Astrocyte (in vitro differentiated cells and primary cell): ENCODE data around the gene HEXD. TPM values are rescaled to one million over a fixed set of nuclear protein-coding genes. Genes with fewer than 3 reads are reported as not detected.
A peak's percentile ranks its signal among the peaks of the same experiment; 100 is the strongest.

Experiments
- DNase-seq: peaks from one replicate; pipeline ENCODE4 v3.0.0-alpha.2; 2010; ENCODE audit warnings: low read depth
- FAIRE-seq: peaks from 2 replicates; lab custom pipeline; 2011; peaks lifted over from hg19 to GRCh38; lab: Jason Lieb, UNC
- H2AFZ ChIP-seq: 2 replicates; pipeline ENCODE4 v1.6.0; 2012; ENCODE audit warnings: low read depth, low read length, inconsistent platforms
- H3K27ac ChIP-seq: 2 replicates; pipeline ENCODE4 v1.5.1; 2011; ENCODE audit warnings: low read depth, low read length, inconsistent platforms
- H3K27me3 ChIP-seq: 2 replicates; pipeline ENCODE4 v1.6.0; 2011; ENCODE audit warnings: low read length, inconsistent platforms; ENCODE audit not compliant: insufficient read depth
- H3K36me3 ChIP-seq: 2 replicates; pipeline ENCODE4 v1.5.1; 2011; ENCODE audit warnings: low read length, inconsistent platforms; ENCODE audit not compliant: insufficient read depth
- H3K4me1 ChIP-seq: 2 replicates; pipeline ENCODE4 v1.5.1; 2011; ENCODE audit warnings: low read length, inconsistent platforms; ENCODE audit not compliant: insufficient read depth
- H3K4me2 ChIP-seq: 2 replicates; pipeline ENCODE4 v1.6.0; 2012; ENCODE audit warnings: low read length, inconsistent platforms
- H3K4me3 ChIP-seq: 2 replicates; pipeline ENCODE4 v1.5.1; 2011; ENCODE audit warnings: low read depth, mild to moderate bottlenecking, low read length, inconsistent platforms; ENCODE audit not compliant: insufficient read depth
- H3K79me2 ChIP-seq: 2 replicates; pipeline ENCODE4 v1.6.0; 2012; ENCODE audit warnings: mild to moderate bottlenecking, low read length, inconsistent platforms; ENCODE audit not compliant: insufficient read depth
- H3K9ac ChIP-seq: 2 replicates; pipeline ENCODE4 v1.6.0; 2012; ENCODE audit warnings: mild to moderate bottlenecking, low read length, inconsistent platforms
- H3K9me3 ChIP-seq: 2 replicates; pipeline ENCODE4 v1.5.1; 2012; ENCODE audit warnings: low read depth, mild to moderate bottlenecking, low read length, inconsistent platforms; ENCODE audit not compliant: insufficient read depth
- H4K20me1 ChIP-seq: 2 replicates; pipeline ENCODE4 v1.6.0; 2012; ENCODE audit warnings: low read length, inconsistent platforms; ENCODE audit not compliant: insufficient read depth
- H3K27ac Mint-ChIP-seq: one replicate; pipeline ENCODE4 v1.8.0; 2021; ENCODE audit warnings: mild to moderate bottlenecking, mixed read lengths; ENCODE audit not compliant: unreplicated experiment
- H3K27me3 Mint-ChIP-seq: one replicate; pipeline ENCODE4 v1.8.0; 2021; ENCODE audit warnings: low read depth, mixed read lengths; ENCODE audit not compliant: unreplicated experiment
- H3K36me3 Mint-ChIP-seq: one replicate; pipeline ENCODE4 v1.8.0; 2021; ENCODE audit warnings: low read depth, mixed read lengths; ENCODE audit not compliant: unreplicated experiment
- H3K4me1 Mint-ChIP-seq: one replicate; pipeline ENCODE4 v1.8.0; 2021; ENCODE audit warnings: low read depth, mixed read lengths; ENCODE audit not compliant: unreplicated experiment
- H3K4me3 Mint-ChIP-seq: one replicate; pipeline ENCODE4 v1.8.0; 2021; ENCODE audit warnings: mild to moderate bottlenecking, moderate library complexity, mixed read lengths; ENCODE audit not compliant: unreplicated experiment
- H3K9me3 Mint-ChIP-seq: one replicate; pipeline ENCODE4 v1.8.0; 2021; ENCODE audit warnings: mild to moderate bottlenecking, mixed read lengths; ENCODE audit not compliant: unreplicated experiment
- EZH2 ChIP-seq: IDR thresholded peaks from 2 replicates; pipeline ENCODE4 v1.6.1; 2012; ENCODE audit warnings: mild to moderate bottlenecking, low read length, inconsistent platforms; ENCODE audit not compliant: insufficient read depth
- total RNA-seq: library from RNA; stranded (reverse); gene quantifications from 2 replicates; pipeline ENCODE4 v1.2.1, GENCODE V29; 2021
- TF ChIP-seq, protein P1 (sequence below): IDR thresholded peaks from 2 replicates; pipeline ENCODE4 v1.5.1; 2011; ENCODE audit warnings: low read depth, mild to moderate bottlenecking, inconsistent platforms, low read length, moderate library complexity; ENCODE audit not compliant: insufficient read depth

The HEXD gene
- total RNA-seq, 1 donor from 2014 or later, result 11.1 TPM

GRCh38 chr17:82412535-82413520 lies 5.3 kb upstream of the HEXD start:
- Mint-ChIP-seq H3K4me1 (no peaks in the 10 kb centered on the region), H3K4me3 (peak overlapping the region; percentile 21), H3K9me3 (no peaks in the 10 kb centered on the region), H3K36me3 (no peaks in the 10 kb centered on the region), H3K27ac (no peak overlapping the region), H3K27me3 (no peaks in the 10 kb centered on the region)
- no peak for FAIRE-seq
- Histone ChIP-seq H3K9me3 (no peaks in the 10 kb centered on the region), H3K4me3 (no peak overlapping the region), H3K36me3 (no peaks in the 10 kb centered on the region), H4K20me1 (peaks cover 62% of the 10 kb centered on the region), H3K4me2 (no peak overlapping the region), H3K27ac (no peak overlapping the region), H3K27me3 (no peaks in the 10 kb centered on the region), H3K79me2 (peaks cover under 1% of the 10 kb centered on the region), H3K9ac (no peak overlapping the region), H2AFZ (no peak overlapping the region), H3K4me1 (peaks cover 3% of the 10 kb centered on the region)
- DNase-seq, result no peak
- TF ChIP-seq, protein P1, sequence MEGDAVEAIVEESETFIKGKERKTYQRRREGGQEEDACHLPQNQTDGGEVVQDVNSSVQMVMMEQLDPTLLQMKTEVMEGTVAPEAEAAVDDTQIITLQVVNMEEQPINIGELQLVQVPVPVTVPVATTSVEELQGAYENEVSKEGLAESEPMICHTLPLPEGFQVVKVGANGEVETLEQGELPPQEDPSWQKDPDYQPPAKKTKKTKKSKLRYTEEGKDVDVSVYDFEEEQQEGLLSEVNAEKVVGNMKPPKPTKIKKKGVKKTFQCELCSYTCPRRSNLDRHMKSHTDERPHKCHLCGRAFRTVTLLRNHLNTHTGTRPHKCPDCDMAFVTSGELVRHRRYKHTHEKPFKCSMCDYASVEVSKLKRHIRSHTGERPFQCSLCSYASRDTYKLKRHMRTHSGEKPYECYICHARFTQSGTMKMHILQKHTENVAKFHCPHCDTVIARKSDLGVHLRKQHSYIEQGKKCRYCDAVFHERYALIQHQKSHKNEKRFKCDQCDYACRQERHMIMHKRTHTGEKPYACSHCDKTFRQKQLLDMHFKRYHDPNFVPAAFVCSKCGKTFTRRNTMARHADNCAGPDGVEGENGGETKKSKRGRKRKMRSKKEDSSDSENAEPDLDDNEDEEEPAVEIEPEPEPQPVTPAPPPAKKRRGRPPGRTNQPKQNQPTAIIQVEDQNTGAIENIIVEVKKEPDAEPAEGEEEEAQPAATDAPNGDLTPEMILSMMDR, result no peak
- no peak for TF ChIP-seq EZH2

- no peaks in the 10 kb centered on the region for H3K27me3 Mint-ChIP-seq
- H3K9me3 ChIP-seq, result no peaks in the 10 kb centered on the region
- no peaks in the 10 kb centered on the region for H3K36me3 ChIP-seq
- H3K4me3 Mint-ChIP-seq, result peak overlapping the region; percentile 76
- peaks cover 50% of the 10 kb centered on the region for H4K20me1 ChIP-seq
- H3K9me3 Mint-ChIP-seq, result no peaks in the 10 kb centered on the region
- peak overlapping the region; percentile 69 for H3K4me2 ChIP-seq
- no peak overlapping the region for H3K4me3 ChIP-seq
- peaks cover under 1% of the 10 kb centered on the region for H3K36me3 Mint-ChIP-seq
- peaks cover under 1% of the 10 kb centered on the region for H3K4me1 Mint-ChIP-seq
- no peak overlapping the region for H3K9ac ChIP-seq
- peaks cover 2% of the 10 kb centered on the region for H3K79me2 ChIP-seq
- H3K27me3 ChIP-seq, result no peaks in the 10 kb centered on the region
- no peak for FAIRE-seq
- TF ChIP-seq, protein P1, result peak; percentile 54
- no peak for TF ChIP-seq EZH2
- no peak overlapping the region for H3K27ac Mint-ChIP-seq
- no peak overlapping the region for H3K27ac ChIP-seq
- peak; percentile 22 for DNase-seq
- no peak overlapping the region for H2AFZ ChIP-seq
- H3K4me1 ChIP-seq, result peaks cover 7% of the 10 kb centered on the region
Measured at GRCh38 chr17:82414548-82415281, 3.4 kb upstream of the HEXD start.
